Gastroesophageal sphincter (tissue), 3 donors: Measurements from ENCODE around the gene KRTAP10-3.

Experiments used
- EP300 ChIP-seq: sonication (generic); formaldehyde crosslinking; IDR thresholded peaks from one replicate; pipeline ENCODE4 v1.6.1; 2017; ENCODE audit warnings: antibody characterized with exemption, mild to moderate bottlenecking
- POLR2A ChIP-seq, 2 donors: fragments of 450-650 bp; IDR thresholded peaks; one replicate each; pipeline ENCODE4 v1.6.1; 2017; ENCODE audit warnings: antibody characterized with exemption in 2 of 2, mild to moderate bottlenecking in 2 of 2, moderate library complexity in 1 of 2
- TF ChIP-seq, protein P1 (sequence below), 4 experiments: fragments of 200-600 bp in 2 of 4; fragments of 450-650 bp in 2 of 4; sonication (generic) in 1 of 4; IDR thresholded peaks; one replicate each; pipeline ENCODE4 v1.5.1; 2017 to 2019; ENCODE audit warnings: antibody characterized with exemption in 4 of 4, mild to moderate bottlenecking in 2 of 4, moderate library complexity in 2 of 4

DNA sequence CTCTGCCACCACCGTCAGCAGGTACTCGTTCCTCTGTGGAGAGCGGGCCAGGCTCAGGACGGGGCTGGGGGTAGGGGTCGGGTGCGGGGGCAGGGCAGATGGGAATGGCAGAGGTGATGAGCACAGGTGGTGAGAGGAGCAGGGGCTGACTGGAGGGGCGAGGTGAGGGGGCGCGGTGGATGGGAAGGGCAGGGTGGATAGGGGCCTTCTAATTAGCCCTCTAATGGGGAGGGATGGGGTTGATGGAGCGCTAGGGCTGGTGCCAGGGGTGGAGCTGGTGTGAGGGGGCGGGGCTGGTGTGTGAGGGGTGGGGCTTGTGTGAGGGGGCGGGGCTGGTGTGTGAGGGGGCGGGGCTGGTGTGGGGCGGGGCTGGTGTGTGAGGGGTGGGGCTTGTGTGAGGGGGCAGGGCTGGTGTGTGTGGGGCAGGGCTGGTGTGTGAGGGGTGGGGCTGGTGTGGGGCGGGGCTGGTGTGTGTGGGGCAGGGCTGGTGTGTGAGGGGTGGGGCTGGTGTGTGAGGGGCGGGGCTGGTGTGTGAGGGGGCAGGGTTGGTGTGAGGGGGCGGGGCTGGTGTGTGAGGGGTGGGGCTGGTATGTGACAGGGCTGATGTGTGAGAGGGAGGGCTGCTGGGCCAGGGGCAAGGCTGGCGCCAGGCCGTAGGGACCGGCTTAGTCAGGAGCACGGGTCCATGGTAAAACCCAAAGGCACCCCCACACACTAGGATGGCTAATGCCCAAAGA, 24.5 kb downstream of the KRTAP10-3 start:
- TF ChIP-seq EP300 (no peak), POLR2A (IDR thresholded peaks at IDR 0.05) (no peak)
- TF ChIP-seq, protein P1, sequence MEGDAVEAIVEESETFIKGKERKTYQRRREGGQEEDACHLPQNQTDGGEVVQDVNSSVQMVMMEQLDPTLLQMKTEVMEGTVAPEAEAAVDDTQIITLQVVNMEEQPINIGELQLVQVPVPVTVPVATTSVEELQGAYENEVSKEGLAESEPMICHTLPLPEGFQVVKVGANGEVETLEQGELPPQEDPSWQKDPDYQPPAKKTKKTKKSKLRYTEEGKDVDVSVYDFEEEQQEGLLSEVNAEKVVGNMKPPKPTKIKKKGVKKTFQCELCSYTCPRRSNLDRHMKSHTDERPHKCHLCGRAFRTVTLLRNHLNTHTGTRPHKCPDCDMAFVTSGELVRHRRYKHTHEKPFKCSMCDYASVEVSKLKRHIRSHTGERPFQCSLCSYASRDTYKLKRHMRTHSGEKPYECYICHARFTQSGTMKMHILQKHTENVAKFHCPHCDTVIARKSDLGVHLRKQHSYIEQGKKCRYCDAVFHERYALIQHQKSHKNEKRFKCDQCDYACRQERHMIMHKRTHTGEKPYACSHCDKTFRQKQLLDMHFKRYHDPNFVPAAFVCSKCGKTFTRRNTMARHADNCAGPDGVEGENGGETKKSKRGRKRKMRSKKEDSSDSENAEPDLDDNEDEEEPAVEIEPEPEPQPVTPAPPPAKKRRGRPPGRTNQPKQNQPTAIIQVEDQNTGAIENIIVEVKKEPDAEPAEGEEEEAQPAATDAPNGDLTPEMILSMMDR (IDR thresholded peaks at IDR 0.05) = no peak
